Neural cell (in vitro differentiated cells): Measurements from ENCODE around the gene PMEPA1. TPM values are rescaled to one million over a fixed set of nuclear protein-coding genes. Genes with fewer than 3 reads are reported as not detected.

Source experiments
- H2AFZ ChIP-seq: fragments of 200-600, 300-800 bp; sonication (generic), shearing (Covaris generic); 2 replicates; pipeline ENCODE4 v1.6.0; 2014; ENCODE audit warnings: low read depth, mild to moderate bottlenecking, antibody characterized with exemption, low read length, moderate library complexity
- H3F3A ChIP-seq: fragments of 200-600 bp; shearing (Covaris generic); 2 replicates; pipeline ENCODE4 v1.6.1; 2016; ENCODE audit warnings: mild to moderate bottlenecking, moderate library complexity, mixed read lengths, antibody characterized with exemption, low read length; ENCODE audit not compliant: insufficient read depth, poor library complexity, severe bottlenecking
- H3K27ac ChIP-seq: fragments of 200-600, 300-800 bp; sonication (generic), shearing (Covaris generic); 2 replicates; pipeline ENCODE4 v1.5.1; 2014; ENCODE audit warnings: mild to moderate bottlenecking, low read length, moderate library complexity
- H3K27me3 ChIP-seq: fragments of 300-800, 200-600 bp; sonication (generic), shearing (Covaris generic); 2 replicates; pipeline ENCODE4 v1.6.0; 2014; ENCODE audit warnings: mild to moderate bottlenecking, low read depth, low read length, moderate library complexity; ENCODE audit not compliant: insufficient read depth
- H3K36me3 ChIP-seq: fragments of 300-800, 200-600 bp; sonication (generic), shearing (Covaris generic); 2 replicates; pipeline ENCODE4 v1.5.1; 2014; ENCODE audit warnings: mild to moderate bottlenecking, antibody characterized with exemption, low read length, moderate library complexity; ENCODE audit not compliant: insufficient read depth
- H3K4me2 ChIP-seq: fragments of 300-800, 200-600 bp; sonication (generic), shearing (Covaris generic); 2 replicates; pipeline ENCODE4 v1.6.0; 2014; ENCODE audit warnings: mild to moderate bottlenecking, low read length
- H3K4me3 ChIP-seq: fragments of 300-800, 200-600 bp; sonication (generic), shearing (Covaris generic); 2 replicates; pipeline ENCODE4 v1.5.1; 2014; ENCODE audit warnings: mild to moderate bottlenecking, low read length, moderate library complexity
- H3K79me2 ChIP-seq: fragments of 200-600 bp; shearing (Covaris generic); replicated peaks from 2 replicates; pipeline ENCODE4 v1.6.0; 2014; ENCODE audit warnings: mild to moderate bottlenecking, low read length, moderate library complexity; ENCODE audit not compliant: insufficient read depth
- H3K9ac ChIP-seq: fragments of 300-800, 200-600 bp; sonication (generic), shearing (Covaris generic); 2 replicates; pipeline ENCODE4 v1.6.1; 2016; ENCODE audit warnings: mild to moderate bottlenecking, low read length, mixed read lengths
- H3K9me2 ChIP-seq: fragments of 200-600 bp; shearing (Covaris generic); 2 replicates; pipeline ENCODE4 v1.6.1; 2016; ENCODE audit warnings: mild to moderate bottlenecking, low read length, mixed read lengths; ENCODE audit not compliant: insufficient read depth
- H3K9me3 ChIP-seq: fragments of 200-600, 300-800 bp; sonication (generic), shearing (Covaris generic); 2 replicates; pipeline ENCODE4 v1.6.1; 2016; ENCODE audit warnings: mild to moderate bottlenecking, mixed run types, low read length, moderate library complexity, mixed read lengths
- H4K20me1 ChIP-seq: fragments of 200-600 bp; shearing (Covaris generic); 2 replicates; pipeline ENCODE4 v1.6.1; 2016; ENCODE audit warnings: mild to moderate bottlenecking, mixed run types; ENCODE audit not compliant: insufficient read depth
- CTCF ChIP-seq: fragments of 450-650 bp; IDR thresholded peaks from 2 replicates; pipeline ENCODE4 v1.5.1; 2014; ENCODE audit warnings: antibody characterized with exemption, mild to moderate bottlenecking, moderate library complexity; ENCODE audit not compliant: poor library complexity, severe bottlenecking
- EP300 ChIP-seq: fragments of 450-650 bp; conservative IDR thresholded peaks from 2 replicates; pipeline ENCODE4 v1.6.1; 2014; ENCODE audit warnings: antibody characterized with exemption, mild to moderate bottlenecking, moderate library complexity; ENCODE audit not compliant: poor library complexity, severe bottlenecking
- EZH2 ChIP-seq: fragments of 200-600, 300-800 bp; shearing (Covaris generic), sonication (generic); IDR thresholded peaks from 2 replicates; pipeline ENCODE4 v1.6.1; 2014; ENCODE audit warnings: antibody characterized with exemption, low read length, borderline replicate concordance, mild to moderate bottlenecking; ENCODE audit not compliant: insufficient read depth, poor library complexity, severe bottlenecking
- MXI1 ChIP-seq: fragments of 450-650 bp; conservative IDR thresholded peaks from 2 replicates; pipeline ENCODE4 v1.6.1; 2014; ENCODE audit warnings: antibody characterized with exemption, mild to moderate bottlenecking; ENCODE audit not compliant: poor library complexity, severe bottlenecking
- POLR2AphosphoS5 ChIP-seq: IDR thresholded peaks from 2 replicates; pipeline ENCODE4 v1.6.1; 2012
- RAD21 ChIP-seq: fragments of 450-650 bp; conservative IDR thresholded peaks from 2 replicates; pipeline ENCODE4 v1.6.1; 2014; ENCODE audit warnings: antibody characterized with exemption, mild to moderate bottlenecking, moderate library complexity
- REST ChIP-seq: IDR thresholded peaks from 2 replicates; pipeline ENCODE4 v1.6.1; 2012; ENCODE audit warnings: borderline replicate concordance
- SMC3 ChIP-seq: fragments of 450-650 bp; conservative IDR thresholded peaks from 2 replicates; pipeline ENCODE4 v1.6.1; 2014; ENCODE audit warnings: antibody characterized with exemption, mild to moderate bottlenecking, moderate library complexity; ENCODE audit not compliant: poor library complexity
- TAF1 ChIP-seq: IDR thresholded peaks from 2 replicates; pipeline ENCODE4 v1.6.1; 2012; ENCODE audit warnings: low read depth
- polyA plus RNA-seq: library from polyadenylated mRNA; depleted of rRNA; stranded (reverse); fragments of >200 nt; gene quantifications from 2 replicates; pipeline ENCODE4 v1.2.3, GENCODE V29; 2014

Gene PMEPA1
- polyA plus RNA-seq, 1 donor from 2014 or later: 5.0 TPM

GRCh38 chr20:57612436-57612835, 97.4 kb downstream of the PMEPA1 start:
- H3K27me3 ChIP-seq: no peaks in the 10 kb centered on the region
- H3K79me2 ChIP-seq: no peaks in the 10 kb centered on the region
- H3K4me3 ChIP-seq: no peak overlapping the region
- no peaks in the 10 kb centered on the region for H3K9me3 ChIP-seq
- no peak overlapping the region for H3K27ac ChIP-seq
- H4K20me1 ChIP-seq: no peaks in the 10 kb centered on the region
- H3K9ac ChIP-seq: no peak overlapping the region
- TF ChIP-seq POLR2AphosphoS5: no peak
- H3K36me3 ChIP-seq: no peaks in the 10 kb centered on the region
- H3K4me2 ChIP-seq: no peak overlapping the region
- H3F3A ChIP-seq: no peaks in the 10 kb centered on the region
- H2AFZ ChIP-seq: no peak overlapping the region
- no peaks in the 10 kb centered on the region for H3K9me2 ChIP-seq

DNA sequence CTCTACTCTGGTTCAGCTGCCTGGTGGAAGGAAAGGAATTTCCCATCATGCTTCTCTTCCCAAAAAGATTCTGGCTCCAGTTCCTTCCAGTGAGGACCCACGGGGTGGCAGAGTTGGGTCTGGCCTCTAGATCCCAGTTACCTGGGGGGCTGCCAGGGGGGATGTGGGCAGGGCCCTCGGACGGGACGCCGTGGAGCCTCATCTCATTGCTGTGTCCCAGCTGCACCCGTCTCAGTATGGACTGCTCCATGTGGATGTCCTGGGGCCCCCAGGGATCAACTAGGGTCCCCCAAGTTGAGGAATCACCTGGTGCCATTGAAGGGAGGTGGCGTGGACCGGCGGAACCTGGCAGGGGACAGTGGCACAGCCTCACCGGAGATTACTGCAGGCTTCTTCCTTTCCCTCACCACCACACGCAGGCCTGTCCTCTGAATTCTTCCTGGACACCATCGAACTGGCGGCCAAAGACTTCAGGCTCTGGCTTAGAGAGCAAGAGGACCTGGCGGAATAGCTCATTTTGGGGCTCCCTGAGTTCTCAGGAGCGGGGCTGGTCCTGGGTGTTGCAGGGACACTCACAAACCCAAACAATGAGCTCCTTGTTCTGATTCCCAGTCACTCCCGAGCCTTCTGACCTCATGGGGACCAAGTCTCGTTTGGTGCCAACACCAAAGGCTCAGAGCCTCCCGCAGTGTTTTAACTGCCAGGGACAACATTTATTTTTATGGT, 98.1 kb downstream of the PMEPA1 start:
- no peak overlapping the region for H3K27ac ChIP-seq
- H3K9me2 ChIP-seq: no peaks in the 10 kb centered on the region
- no peaks in the 10 kb centered on the region for H3K36me3 ChIP-seq
- no peaks in the 10 kb centered on the region for H4K20me1 ChIP-seq
- no peak overlapping the region for H3K4me2 ChIP-seq
- H3F3A ChIP-seq: no peaks in the 10 kb centered on the region
- TF ChIP-seq EP300 (no peak), POLR2AphosphoS5 (no peak), TAF1 (no peak), EZH2 (no peak), MXI1 (no peak), REST (no peak), SMC3 (no peak), RAD21 (no peak), CTCF (no peak)
- no peak overlapping the region for H3K4me3 ChIP-seq
- no peaks in the 10 kb centered on the region for H3K27me3 ChIP-seq
- H3K79me2 ChIP-seq: no peaks in the 10 kb centered on the region
- no peaks in the 10 kb centered on the region for H3K9me3 ChIP-seq
- H2AFZ ChIP-seq: no peak overlapping the region
- H3K9ac ChIP-seq: no peak overlapping the region
